Ishikawa (cell line): Measurements from ENCODE around the gene RCOR3.

ENCODE experiments used
- CEBPB ChIP-seq: IDR thresholded peaks from 2 replicates; pipeline ENCODE4 v1.6.1; 2012
- CREB1 ChIP-seq: IDR thresholded peaks from 2 replicates; pipeline ENCODE4 v1.6.1; 2012; ENCODE audit warnings: low read depth
- EGR1 ChIP-seq: IDR thresholded peaks from 2 replicates; pipeline ENCODE4 v1.6.1; 2012
- EP300 ChIP-seq: IDR thresholded peaks from 2 replicates; pipeline ENCODE4 v1.6.1; 2012; ENCODE audit warnings: borderline replicate concordance
- FOXM1 ChIP-seq: IDR thresholded peaks from 2 replicates; pipeline ENCODE4 v1.6.1; 2012; ENCODE audit warnings: low read depth, borderline replicate concordance
- MAX ChIP-seq: IDR thresholded peaks from 2 replicates; pipeline ENCODE4 v1.6.1; 2012
- NFIC ChIP-seq: IDR thresholded peaks from 2 replicates; pipeline ENCODE4 v1.6.1; 2012
- RAD21 ChIP-seq: IDR thresholded peaks from 2 replicates; pipeline ENCODE4 v1.6.1; 2012; ENCODE audit warnings: low read depth
- REST ChIP-seq: IDR thresholded peaks from 2 replicates; pipeline ENCODE4 v1.6.1; 2012; ENCODE audit warnings: low read depth, mild to moderate bottlenecking
- TAF1 ChIP-seq: IDR thresholded peaks from 2 replicates; pipeline ENCODE4 v1.6.1; 2012; ENCODE audit warnings: low read depth, mild to moderate bottlenecking
- TCF12 ChIP-seq: IDR thresholded peaks from 2 replicates; pipeline ENCODE4 v1.6.1; 2012; ENCODE audit warnings: low read depth
- TEAD4 ChIP-seq: IDR thresholded peaks from 2 replicates; pipeline ENCODE4 v1.6.1; 2012
- USF1 ChIP-seq: IDR thresholded peaks from 2 replicates; pipeline ENCODE4 v1.6.1; 2012
- YY1 ChIP-seq: IDR thresholded peaks from 2 replicates; pipeline ENCODE4 v1.6.1; 2012; ENCODE audit warnings: low read depth
- ZBTB7A ChIP-seq: IDR thresholded peaks from 2 replicates; pipeline ENCODE4 v1.6.1; 2012; ENCODE audit warnings: low read depth

RCOR3 gene

GRCh38 chr1:211359876-211360275, 100.7 kb downstream of the RCOR3 start:
- TF ChIP-seq CEBPB (no peak), YY1 (no peak), FOXM1 (no peak), ZBTB7A (no peak), EGR1 (no peak), CREB1 (no peak), RAD21 (no peak), EP300 (no peak), TCF12 (no peak), USF1 (no peak), TAF1 (no peak), NFIC (no peak), TEAD4 (no peak), REST (no peak), MAX (no peak)

- no peak for TF ChIP-seq NFIC
- no peak for TF ChIP-seq CREB1
- TF ChIP-seq FOXM1: no peak
- TF ChIP-seq TEAD4: no peak
- no peak for TF ChIP-seq CEBPB
- no peak for TF ChIP-seq TAF1
- no peak for TF ChIP-seq MAX
- no peak for TF ChIP-seq USF1
- TF ChIP-seq YY1: no peak
- TF ChIP-seq EGR1: no peak
- TF ChIP-seq ZBTB7A: no peak
- no peak for TF ChIP-seq RAD21
- TF ChIP-seq REST: no peak
- TF ChIP-seq EP300: no peak
- no peak for TF ChIP-seq TCF12
These were observed 102.0 kb downstream of the RCOR3 start for GRCh38 chr1:211361202-211361601.
